GM10266 (cell line): ENCODE data around the gene METRN.

ENCODE experiments used
- DNase-seq: peaks from one replicate; pipeline ENCODE4 v3.0.0; 2012; ENCODE audit errors: extremely low spot score
- TF ChIP-seq, protein P1 (sequence below): IDR thresholded peaks from 2 replicates; pipeline ENCODE4 v1.5.1; 2012; ENCODE audit warnings: mild to moderate bottlenecking, low read depth; ENCODE audit not compliant: control insufficient read depth, insufficient read depth; ENCODE audit errors: missing control alignments

Gene METRN

DNA sequence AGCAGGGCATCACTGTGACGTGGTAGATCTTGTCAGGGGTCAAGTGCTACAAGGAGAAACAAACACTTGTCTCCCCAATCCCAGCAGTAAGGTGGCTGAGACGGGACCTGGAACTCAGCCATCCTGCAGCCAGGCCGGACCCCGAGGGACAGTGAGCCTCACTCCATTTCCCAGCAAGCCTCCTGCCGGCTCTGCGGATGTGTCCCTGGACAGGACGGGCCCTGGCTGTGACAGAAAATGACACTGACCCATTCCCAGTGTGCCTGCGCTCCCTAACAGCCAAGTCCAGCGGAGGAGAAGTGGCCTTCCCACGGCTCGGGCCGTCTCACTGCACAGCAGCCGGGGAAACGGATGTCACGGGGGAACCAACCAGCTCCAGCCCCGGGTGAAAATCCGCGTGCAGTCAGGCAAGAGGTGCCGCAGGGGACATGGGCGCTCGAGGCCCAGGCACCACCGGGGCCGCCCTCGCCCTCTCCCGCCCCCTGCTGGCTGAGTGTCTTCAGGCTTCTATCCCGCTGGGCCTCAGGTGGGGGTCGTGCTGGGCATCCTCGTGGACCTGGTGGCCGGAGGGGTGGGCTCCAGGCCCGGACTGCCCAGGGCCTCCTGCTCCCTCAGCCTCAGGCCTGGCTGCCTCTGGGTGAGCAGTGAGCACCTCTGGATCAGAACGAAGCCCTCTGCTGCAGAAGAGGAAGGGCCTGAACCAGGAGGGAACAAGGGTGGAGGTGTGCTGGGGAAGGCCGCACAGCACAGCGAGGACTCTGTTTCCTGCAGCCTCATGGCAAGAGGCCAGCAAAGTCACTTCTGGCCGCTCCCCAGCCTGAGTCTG, 18.7 kb downstream of the METRN start:
- TF ChIP-seq, protein P1, sequence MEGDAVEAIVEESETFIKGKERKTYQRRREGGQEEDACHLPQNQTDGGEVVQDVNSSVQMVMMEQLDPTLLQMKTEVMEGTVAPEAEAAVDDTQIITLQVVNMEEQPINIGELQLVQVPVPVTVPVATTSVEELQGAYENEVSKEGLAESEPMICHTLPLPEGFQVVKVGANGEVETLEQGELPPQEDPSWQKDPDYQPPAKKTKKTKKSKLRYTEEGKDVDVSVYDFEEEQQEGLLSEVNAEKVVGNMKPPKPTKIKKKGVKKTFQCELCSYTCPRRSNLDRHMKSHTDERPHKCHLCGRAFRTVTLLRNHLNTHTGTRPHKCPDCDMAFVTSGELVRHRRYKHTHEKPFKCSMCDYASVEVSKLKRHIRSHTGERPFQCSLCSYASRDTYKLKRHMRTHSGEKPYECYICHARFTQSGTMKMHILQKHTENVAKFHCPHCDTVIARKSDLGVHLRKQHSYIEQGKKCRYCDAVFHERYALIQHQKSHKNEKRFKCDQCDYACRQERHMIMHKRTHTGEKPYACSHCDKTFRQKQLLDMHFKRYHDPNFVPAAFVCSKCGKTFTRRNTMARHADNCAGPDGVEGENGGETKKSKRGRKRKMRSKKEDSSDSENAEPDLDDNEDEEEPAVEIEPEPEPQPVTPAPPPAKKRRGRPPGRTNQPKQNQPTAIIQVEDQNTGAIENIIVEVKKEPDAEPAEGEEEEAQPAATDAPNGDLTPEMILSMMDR: peak; percentile 50
- DNase-seq: no peak

- DNase-seq: no peak
- TF ChIP-seq, protein P1: no peak
Measured at GRCh38 chr16:734208-734980, 19.5 kb downstream of the METRN start.

GRCh38 chr16:734981-735881, 20.3 kb downstream of the METRN start:
- no peak for DNase-seq
- TF ChIP-seq, protein P1: no peak

GRCh38 chr16:735982-736453, 21.1 kb downstream of the METRN start:
- no peak for DNase-seq
- TF ChIP-seq, protein P1: no peak

DNA sequence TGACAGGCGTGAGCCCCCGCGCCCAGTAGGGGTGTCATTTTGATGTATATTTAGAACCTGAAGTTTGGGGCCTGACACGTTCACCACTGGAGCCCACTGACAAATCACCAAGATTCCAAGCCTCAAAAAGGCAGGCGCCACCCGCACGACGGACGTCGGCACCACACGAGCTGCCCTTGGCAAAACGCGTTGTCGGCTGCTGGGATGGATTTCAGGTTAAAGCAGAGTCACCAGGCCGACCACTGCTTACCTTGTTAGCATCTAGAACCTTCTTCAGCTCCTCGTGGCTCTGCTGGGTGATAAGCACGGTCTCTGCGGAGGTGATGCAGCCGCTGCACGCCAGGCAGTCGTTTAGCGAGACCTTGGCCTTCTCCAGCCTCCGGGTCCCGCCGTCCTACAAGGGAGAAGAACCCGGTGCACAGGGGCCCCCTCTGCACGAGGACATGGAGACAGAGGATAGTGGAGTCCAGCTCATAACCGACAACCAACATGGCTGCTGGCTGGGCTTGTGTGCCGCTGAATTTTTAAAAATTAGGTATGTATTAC, 22.1 kb downstream of the METRN start:
- TF ChIP-seq, protein P1: no peak
- DNase-seq: no peak

GRCh38 chr16:739560-740458, 24.9 kb downstream of the METRN start:
- TF ChIP-seq, protein P1: no peak
- no peak for DNase-seq
